Ovary (tissue), 9 donors: Measurements from ENCODE around the gene LRRK2. TPM values are rescaled to one million over a fixed set of nuclear protein-coding genes. Genes with fewer than 3 reads are reported as not detected.

ENCODE experiments used
- DNase-seq, 5 donors: peaks; one replicate each; pipeline ENCODE4 v3.0.0-alpha.2; 2019 to 2020
- H3K27ac ChIP-seq, 2 donors: fragments of 200-600 bp; one replicate each; pipeline versions ENCODE4 v1.5.1 to v1.8.0; 2019 to 2022
- H3K27me3 ChIP-seq: fragments of 200-600 bp; one replicate; pipeline ENCODE4 v1.8.0; 2022
- H3K36me3 ChIP-seq: fragments of 200-600 bp; sonication (generic); one replicate; pipeline ENCODE4 v1.5.1; 2019
- H3K4me1 ChIP-seq: one replicate; pipeline ENCODE4 v1.8.1; 2013; ENCODE audit warnings: mild to moderate bottlenecking, moderate library complexity; ENCODE audit not compliant: insufficient read depth
- H3K4me3 ChIP-seq: fragments of 200-600 bp; sonication (generic); one replicate; pipeline ENCODE4 v1.5.1; 2017
- H3K9me3 ChIP-seq, 2 donors: fragments of 200-600 bp in 1 of 2; sonication (generic) in 1 of 2; one replicate each; pipeline versions ENCODE4 v1.5.1 to v1.8.1; 2013 to 2019; ENCODE audit warnings: mild to moderate bottlenecking in 1 of 2, moderate library complexity in 1 of 2
- CTCF ChIP-seq, 3 donors: fragments of 450-650 bp in 2 of 3; fragments of 200-600 bp in 1 of 3; IDR thresholded peaks; one replicate each; pipeline versions ENCODE4 v1.5.1 to v1.8.0; 2016 to 2022; ENCODE audit warnings: antibody characterized with exemption in 3 of 3, mild to moderate bottlenecking in 1 of 3
- EP300 ChIP-seq: sonication (generic); formaldehyde crosslinking; IDR thresholded peaks from one replicate; pipeline ENCODE4 v1.6.1; 2017; ENCODE audit warnings: antibody characterized with exemption
- POLR2A ChIP-seq: fragments of 450-650 bp; IDR thresholded peaks from one replicate; pipeline ENCODE4 v1.6.1; 2017; ENCODE audit warnings: antibody characterized with exemption, mild to moderate bottlenecking, moderate library complexity
- WGBS, 3 donors: extraction: QIAGEN DNeasy Blood & Tissue Kit in 1 of 3; methylation state at CpG; one replicate each; pipeline versions ENCODE4 v1.1.5 to v1.1.7; 2013 to 2017; 5-methylcytosine and 5-hydroxymethylcytosine counted together
- intact Hi-C, 4 donors: fragments of 100-400 bp; cut with DNase I; formaldehyde crosslinking; loops; one replicate each; pipeline versions ENCODE4 v1.11.0 to v1.15.1; 2022 to 2023
- polyA plus RNA-seq, 2 donors: library from polyadenylated mRNA; stranded (reverse); fragments of 200-250 nt in 1 of 2; fragments of 350-450 nt in 1 of 2; fragmentation: Illumina TruSeq in 1 of 2; extraction: RNeasy Lipid Tissue Mini Kit (QIAGEN cat#74804) in 1 of 2; gene quantifications; one replicate each; pipeline ENCODE4 v1.2.3, GENCODE V29; 2013 to 2014
- total RNA-seq, 7 donors: library from RNA; depleted of rRNA in 2 of 7; stranded (reverse); fragments of >200 nt in 2 of 7; fragmentation: NEBNext Ultra II Directional in 3 of 7; extraction: Animal tissue kit (Norgen Biotek cat#: 25700) in 3 of 7; gene quantifications; one replicate each; pipeline versions ENCODE4 v1.1.0 to v1.2.4, GENCODE V29; 2016 to 2023
- donor health status: DM: no; HTN: no; CAD: no; lungs with moderate emphysema.
- donor health status: DM: no; HTN: no; CAD: no.
- donor health status: Bipolar disorder and iron deficiency.
- donor health status: DM: yes; HTN: yes; CAD: no.
- donor health status: DM: no; HTN: no; CAD: no.
- donor health status: DM: yes; HTN: yes; CAD: no.

LRRK2 gene
- total and polyA plus RNA-seq, 9 donors, result 8.1 to 19.7 (median 12.6) TPM

- Histone ChIP-seq H3K27me3 (no peaks in the 10 kb centered on the region), H3K36me3 (no peaks in the 10 kb centered on the region), H3K27ac (no peak overlapping the region), H3K4me1 (no peaks in the 10 kb centered on the region), H3K4me3 (no peak overlapping the region), H3K9me3 (no peaks in the 10 kb centered on the region)
- DNase-seq, result no peak
- intact Hi-C loops, result no loop called here
- TF ChIP-seq POLR2A (no peak), CTCF (IDR thresholded peaks at IDR 0.05) (no peak), EP300 (no peak)
Observed at GRCh38 chr12:40393026-40393425, 168.2 kb downstream of the LRRK2 start.

- Histone ChIP-seq H3K27me3 (no peaks in the 10 kb centered on the region), H3K4me1 (no peaks in the 10 kb centered on the region), H3K27ac (no peak overlapping the region), H3K9me3 (no peaks in the 10 kb centered on the region), H3K36me3 (no peaks in the 10 kb centered on the region), H3K4me3 (no peak overlapping the region)
- TF ChIP-seq EP300, result no peak
- no peak for TF ChIP-seq POLR2A
- TF ChIP-seq CTCF (IDR thresholded peaks at IDR 0.05), result no peak
- WGBS, 3 donors, result 70 to 87% (median 84%) methylated on average over 3 of the region's 3 CpGs
- intact Hi-C loops, result no loop called here
- no peak for DNase-seq
Observed at GRCh38 chr12:40399656-40400055, 174.9 kb downstream of the LRRK2 start.

- intact Hi-C loops, result no loop called here
- no peak overlapping the region for H3K27ac ChIP-seq
- H3K9me3 ChIP-seq, result no peaks in the 10 kb centered on the region
- DNase-seq, result no peak
- H3K36me3 ChIP-seq, result no peaks in the 10 kb centered on the region
- no peak overlapping the region for H3K4me3 ChIP-seq
- no peaks in the 10 kb centered on the region for H3K4me1 ChIP-seq
- WGBS, 3 donors, result 71 to 85% (median 81%) methylated on average over 8 of the region's 8 CpGs
- no peaks in the 10 kb centered on the region for H3K27me3 ChIP-seq
- no peak for TF ChIP-seq EP300
- no peak for TF ChIP-seq CTCF (IDR thresholded peaks at IDR 0.05)
- TF ChIP-seq POLR2A, result no peak
Observed at GRCh38 chr12:40405419-40405818, 180.6 kb downstream of the LRRK2 start.

Other genes starting within 250 kb of the LRRK2 start
- 10 to 100 TPM in 3 of 7 donors, 1 to 10 TPM in 4; 5.9 to 24.3 (median 8.0) TPM for gene SLC2A13, start 118.9 kb upstream of the LRRK2 start, total RNA-seq
- 1 to 10 TPM; 2.3 to 3.1 TPM for gene SLC2A13, start 118.9 kb upstream of the LRRK2 start, polyA plus RNA-seq